ENCODE measurements around the gene YTHDC1.
"Not testable (repeated sequence)": the region's sequence is repeated elsewhere in the genome, so short reads cannot be mapped to it uniquely, and the experiment has no call there.

Gene YTHDC1

DNA sequence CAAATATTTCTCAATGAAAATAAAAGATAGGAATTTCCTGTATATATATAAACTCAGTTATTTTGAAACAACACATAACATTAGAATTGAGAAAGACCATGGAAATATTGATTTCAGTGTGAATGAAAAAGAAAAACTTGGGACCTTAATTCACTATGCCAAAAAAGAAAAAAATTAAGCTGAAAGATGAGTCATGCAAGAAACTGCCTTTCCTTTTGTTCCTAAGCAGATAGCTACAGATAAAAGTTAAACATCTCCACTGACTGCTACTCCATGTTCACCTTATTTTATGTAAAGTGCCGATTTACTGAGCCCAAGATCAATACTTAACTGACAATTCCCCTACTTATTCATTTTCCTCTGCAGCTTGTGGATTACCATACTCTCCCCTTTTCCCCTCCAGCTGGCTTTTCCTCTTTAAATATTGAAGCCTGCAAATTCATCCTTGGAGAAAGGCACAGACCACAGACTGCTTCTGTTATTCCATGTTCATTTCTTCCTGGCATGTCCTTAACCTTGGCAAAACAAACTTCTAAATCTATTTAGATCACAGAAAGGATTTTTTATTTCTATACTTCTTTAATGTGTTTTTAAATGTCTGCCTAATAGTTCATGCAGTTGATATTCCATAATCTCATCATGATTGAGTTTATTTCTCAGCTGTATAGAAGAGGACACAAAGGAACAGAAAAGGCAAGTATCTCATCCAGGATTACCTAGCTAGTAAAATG lies 40.5 kb upstream of the YTHDC1 start:
- Histone ChIP-seq H3K4me3 (ENCODE audit: low read length in 2 of 2) (no peak overlapping the region), H3K18ac (ENCODE audit: low read length) (no peak overlapping the region), H2AK5ac (ENCODE audit: low read depth, low read length) (no peak overlapping the region), H3K9me3 (replicated peaks in 1 of 2; ENCODE audit: control insufficient read depth in 2 of 2, insufficient read depth in 1 of 2, low read depth in 1 of 2, low read length in 2 of 2) (no peaks in the 10 kb centered on the region), H3K4me2 (ENCODE audit: insufficient read depth, low read length, poor library complexity, severe bottlenecking) (no peak overlapping the region), H2BK15ac (ENCODE audit: low read length) (no peak overlapping the region), H3K27me3 (ENCODE audit: control insufficient read depth in 3 of 3, insufficient read depth in 3 of 3, low read depth in 1 of 3, low read length in 3 of 3) (no peaks in the 10 kb centered on the region), H3K4ac (ENCODE audit: low read length) (no peak overlapping the region), H2AFZ (ENCODE audit: low read length) (peak overlapping the region; percentile 2), H2BK12ac (ENCODE audit: low read length) (no peak overlapping the region), H4K91ac (ENCODE audit: low read depth, low read length, poor library complexity) (no peak overlapping the region), H2BK5ac (ENCODE audit: low read length) (no peak overlapping the region), H3K79me1 (ENCODE audit: low read depth, low read length) (no peaks in the 10 kb centered on the region), H3K36me3 (replicated peaks in 1 of 2; ENCODE audit: control insufficient read depth in 2 of 2, insufficient read depth in 2 of 2, low read length in 2 of 2) (no peaks in the 10 kb centered on the region), H3K27ac (replicated peaks; ENCODE audit: low read length) (no peak overlapping the region), H3K23ac (ENCODE audit: low read depth, low read length, poor library complexity) (no peak overlapping the region), H2BK120ac (ENCODE audit: low read depth, low read length) (no peak overlapping the region), H3K4me1 (ENCODE audit: control insufficient read depth in 2 of 2, insufficient read depth in 1 of 2, low read depth in 1 of 2, low read length in 2 of 2) (peaks cover 0 to 7% of the 10 kb centered on the region in 2 donors), H3K9ac (ENCODE audit: low read depth, low read length, poor library complexity) (no peak overlapping the region), H4K8ac (ENCODE audit: low read depth, low read length) (no peak overlapping the region), H3K14ac (ENCODE audit: low read length) (no peak overlapping the region)
- DNase-seq (ENCODE audit: low spot score): no peak
- WGBS, 2 donors (ENCODE audit: extremely low coverage in 2 of 2, insufficient read length in 2 of 2, insufficient replicate concordance in 1 of 2): no CpG with 5 or more reads among the region's 1 CpG

DNA sequence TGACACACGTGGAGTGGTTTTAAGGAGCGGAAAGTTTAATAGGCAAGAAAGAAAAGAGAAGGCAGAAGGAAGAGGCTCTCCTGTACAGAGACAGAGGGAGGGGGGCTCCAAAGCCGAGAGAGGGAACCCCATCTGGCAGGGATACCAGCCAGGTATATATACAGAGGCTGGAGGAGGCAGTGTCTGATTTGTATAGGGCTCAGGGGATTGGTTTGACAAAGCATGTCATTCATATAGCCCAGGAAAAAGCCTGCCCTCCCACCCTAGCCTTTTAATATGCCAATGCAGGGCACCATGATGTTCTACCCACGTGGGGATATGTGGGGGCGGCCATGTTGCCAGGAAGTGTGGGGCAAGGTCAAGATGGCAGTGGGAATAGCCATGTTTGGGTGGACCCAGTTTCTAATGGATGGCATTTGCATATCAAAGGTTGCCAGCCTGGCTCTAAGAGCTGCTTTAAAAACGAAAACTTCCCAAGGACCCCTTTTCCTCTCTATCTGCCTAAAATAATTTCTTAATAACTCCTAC lies 39.6 kb upstream of the YTHDC1 start:
- H3K27me3 ChIP-seq (ENCODE audit: control insufficient read depth in 3 of 3, insufficient read depth in 3 of 3, low read depth in 1 of 3, low read length in 3 of 3); H3K9me3 ChIP-seq (replicated peaks in 1 of 2; ENCODE audit: control insufficient read depth in 2 of 2, insufficient read depth in 1 of 2, low read depth in 1 of 2, low read length in 2 of 2); H3K14ac ChIP-seq (ENCODE audit: low read length); H3K9ac ChIP-seq (ENCODE audit: low read depth, low read length, poor library complexity); H2BK15ac ChIP-seq (ENCODE audit: low read length); H3K79me1 ChIP-seq (ENCODE audit: low read depth, low read length); H2AK5ac ChIP-seq (ENCODE audit: low read depth, low read length); H4K8ac ChIP-seq (ENCODE audit: low read depth, low read length); H3K18ac ChIP-seq (ENCODE audit: low read length); H2BK120ac ChIP-seq (ENCODE audit: low read depth, low read length); H3K23ac ChIP-seq (ENCODE audit: low read depth, low read length, poor library complexity); H3K4me2 ChIP-seq (ENCODE audit: insufficient read depth, low read length, poor library complexity, severe bottlenecking); DNase-seq (ENCODE audit: low spot score); H3K4me1 ChIP-seq (ENCODE audit: control insufficient read depth in 2 of 2, insufficient read depth in 1 of 2, low read depth in 1 of 2, low read length in 2 of 2); H2BK5ac ChIP-seq (ENCODE audit: low read length); H3K27ac ChIP-seq (replicated peaks; ENCODE audit: low read length); H3K36me3 ChIP-seq (replicated peaks in 1 of 2; ENCODE audit: control insufficient read depth in 2 of 2, insufficient read depth in 2 of 2, low read length in 2 of 2); H2BK12ac ChIP-seq (ENCODE audit: low read length); H4K91ac ChIP-seq (ENCODE audit: low read depth, low read length, poor library complexity); H3K4ac ChIP-seq (ENCODE audit: low read length); H3K4me3 ChIP-seq (ENCODE audit: low read length in 2 of 2): not testable (repeated sequence)
- peak overlapping the region; percentile 82 for H2AFZ ChIP-seq (ENCODE audit: low read length)
- WGBS, 2 donors (ENCODE audit: extremely low coverage in 2 of 2, insufficient read length in 2 of 2, insufficient replicate concordance in 1 of 2): no CpG with 5 or more reads among the region's 6 CpGs

DNA sequence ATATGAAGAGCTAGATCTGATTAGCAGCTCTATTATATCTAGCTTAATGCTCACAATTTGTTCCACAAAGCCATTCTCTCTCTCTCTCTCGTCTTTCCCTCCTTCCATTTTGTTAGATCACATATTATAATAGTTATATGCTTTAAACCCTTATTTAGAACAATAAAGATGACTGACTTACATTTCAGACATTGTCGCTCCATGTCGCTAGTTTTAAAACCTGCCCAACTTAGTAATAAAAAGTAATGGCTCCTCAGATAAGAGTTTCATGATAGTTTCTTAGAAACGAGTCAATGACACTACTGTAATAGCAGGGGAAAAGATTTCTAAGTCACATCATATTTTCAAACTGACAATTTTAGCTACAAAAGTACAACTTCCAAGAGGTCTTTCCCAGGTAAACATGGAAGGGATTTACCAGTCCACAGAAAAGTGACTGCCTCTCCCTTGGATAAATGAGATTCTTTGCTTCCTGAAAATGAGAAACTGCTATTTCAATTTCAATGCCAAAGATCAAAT lies 38.5 kb upstream of the YTHDC1 start:
- Histone ChIP-seq H4K8ac (ENCODE audit: low read depth, low read length) (no peak overlapping the region), H2BK5ac (ENCODE audit: low read length) (no peak overlapping the region), H3K18ac (ENCODE audit: low read length) (no peak overlapping the region), H3K36me3 (replicated peaks in 1 of 2; ENCODE audit: control insufficient read depth in 2 of 2, insufficient read depth in 2 of 2, low read length in 2 of 2) (no peaks in the 10 kb centered on the region), H3K4ac (ENCODE audit: low read length) (no peak overlapping the region), H2AFZ (ENCODE audit: low read length) (peak overlapping the region; percentile 82), H2BK15ac (ENCODE audit: low read length) (no peak overlapping the region), H2BK12ac (ENCODE audit: low read length) (no peak overlapping the region), H3K4me2 (ENCODE audit: insufficient read depth, low read length, poor library complexity, severe bottlenecking) (no peak overlapping the region), H3K27me3 (ENCODE audit: control insufficient read depth in 3 of 3, insufficient read depth in 3 of 3, low read depth in 1 of 3, low read length in 3 of 3) (peaks cover 0 to 4% (median 0%) of the 10 kb centered on the region in 3 experiments), H3K4me1 (ENCODE audit: control insufficient read depth in 2 of 2, insufficient read depth in 1 of 2, low read depth in 1 of 2, low read length in 2 of 2) (peaks cover 0 to 7% of the 10 kb centered on the region in 2 donors), H3K27ac (replicated peaks; ENCODE audit: low read length) (no peak overlapping the region), H3K23ac (ENCODE audit: low read depth, low read length, poor library complexity) (no peak overlapping the region), H2AK5ac (ENCODE audit: low read depth, low read length) (no peak overlapping the region), H3K9ac (ENCODE audit: low read depth, low read length, poor library complexity) (no peak overlapping the region), H3K4me3 (ENCODE audit: low read length in 2 of 2) (no peak overlapping the region), H2BK120ac (ENCODE audit: low read depth, low read length) (no peak overlapping the region), H3K14ac (ENCODE audit: low read length) (no peak overlapping the region), H4K91ac (ENCODE audit: low read depth, low read length, poor library complexity) (no peak overlapping the region), H3K9me3 (replicated peaks in 1 of 2; ENCODE audit: control insufficient read depth in 2 of 2, insufficient read depth in 1 of 2, low read depth in 1 of 2, low read length in 2 of 2) (no peaks in the 10 kb centered on the region), H3K79me1 (ENCODE audit: low read depth, low read length) (no peaks in the 10 kb centered on the region)
- WGBS, 2 donors (ENCODE audit: extremely low coverage in 2 of 2, insufficient read length in 2 of 2, insufficient replicate concordance in 1 of 2): no CpG with 5 or more reads among the region's 4 CpGs
- DNase-seq (ENCODE audit: low spot score): no peak

DNA sequence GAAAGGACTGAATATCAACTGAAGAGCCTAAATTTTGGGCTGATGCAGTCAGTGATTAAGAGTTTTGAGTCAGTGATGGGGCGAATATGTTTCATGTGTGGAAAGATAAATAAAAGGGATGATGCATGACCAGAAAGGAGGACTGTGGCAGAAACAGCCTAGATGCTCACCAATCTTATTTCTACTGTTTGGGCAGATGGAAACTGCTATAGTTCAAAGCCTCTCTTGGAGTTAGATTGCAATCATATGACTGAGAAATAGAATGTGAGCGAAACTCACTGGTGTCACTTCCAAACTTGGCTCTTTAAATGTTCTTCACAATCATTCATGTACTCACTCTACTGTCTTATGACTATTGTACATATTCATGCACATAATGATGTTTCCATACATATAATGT lies 35.4 kb upstream of the YTHDC1 start:
- DNase-seq (ENCODE audit: low spot score): no peak
- Histone ChIP-seq H2BK15ac (ENCODE audit: low read length) (no peak overlapping the region), H4K8ac (ENCODE audit: low read depth, low read length) (no peak overlapping the region), H3K23ac (ENCODE audit: low read depth, low read length, poor library complexity) (no peak overlapping the region), H3K9ac (ENCODE audit: low read depth, low read length, poor library complexity) (no peak overlapping the region), H3K4me3 (ENCODE audit: low read length in 2 of 2) (no peak overlapping the region), H2BK5ac (ENCODE audit: low read length) (no peak overlapping the region), H3K4ac (ENCODE audit: low read length) (no peak overlapping the region), H3K4me1 (ENCODE audit: control insufficient read depth in 2 of 2, insufficient read depth in 1 of 2, low read depth in 1 of 2, low read length in 2 of 2) (peaks cover 0 to 5% of the 10 kb centered on the region in 2 donors), H3K79me1 (ENCODE audit: low read depth, low read length) (no peaks in the 10 kb centered on the region), H2BK12ac (ENCODE audit: low read length) (no peak overlapping the region), H3K27me3 (ENCODE audit: control insufficient read depth in 3 of 3, insufficient read depth in 3 of 3, low read depth in 1 of 3, low read length in 3 of 3) (peaks cover 0 to 4% (median 0%) of the 10 kb centered on the region in 3 experiments), H2BK120ac (ENCODE audit: low read depth, low read length) (no peak overlapping the region), H3K4me2 (ENCODE audit: insufficient read depth, low read length, poor library complexity, severe bottlenecking) (no peak overlapping the region), H3K9me3 (replicated peaks in 1 of 2; ENCODE audit: control insufficient read depth in 2 of 2, insufficient read depth in 1 of 2, low read depth in 1 of 2, low read length in 2 of 2) (no peaks in the 10 kb centered on the region), H3K14ac (ENCODE audit: low read length) (no peak overlapping the region), H2AK5ac (ENCODE audit: low read depth, low read length) (no peak overlapping the region), H3K27ac (replicated peaks; ENCODE audit: low read length) (no peak overlapping the region), H3K36me3 (replicated peaks in 1 of 2; ENCODE audit: control insufficient read depth in 2 of 2, insufficient read depth in 2 of 2, low read length in 2 of 2) (no peaks in the 10 kb centered on the region), H4K91ac (ENCODE audit: low read depth, low read length, poor library complexity) (no peak overlapping the region), H2AFZ (ENCODE audit: low read length) (no peak overlapping the region), H3K18ac (ENCODE audit: low read length) (no peak overlapping the region)
- no CpG with 5 or more reads among the region's 2 CpGs for WGBS, 2 donors (ENCODE audit: extremely low coverage in 2 of 2, insufficient read length in 2 of 2, insufficient replicate concordance in 1 of 2)
